GM18861 (cell line): ENCODE measurements around the gene IL17RE.
A peak's percentile ranks its signal among the peaks of the same experiment; 100 is the strongest.

Experiments used
- ATAC-seq: cut with Tn5 transposase; IDR thresholded peaks from one replicate; pipeline ENCODE4 v1.9.1; 2021; ENCODE audit not compliant: unreplicated experiment

IL17RE gene

DNA sequence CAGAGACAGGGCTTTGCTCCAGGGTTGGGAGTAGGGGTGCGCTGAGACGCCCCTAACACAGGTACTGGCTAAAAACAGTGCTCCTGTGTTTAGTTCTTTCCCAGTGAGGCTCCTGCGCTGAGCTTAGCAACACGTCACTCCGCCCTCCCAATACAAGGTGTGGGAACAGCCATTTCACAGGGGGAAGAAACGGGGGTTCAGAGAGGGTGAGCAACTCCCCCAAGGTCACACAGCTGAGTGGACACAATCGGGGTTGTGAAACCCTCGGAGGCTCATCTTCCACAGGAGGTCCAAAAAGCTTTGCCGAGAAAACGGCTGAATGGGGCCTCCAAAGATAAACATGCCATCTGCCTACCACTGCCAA is 48.9 kb downstream of the IL17RE start:
- no peak for ATAC-seq

DNA sequence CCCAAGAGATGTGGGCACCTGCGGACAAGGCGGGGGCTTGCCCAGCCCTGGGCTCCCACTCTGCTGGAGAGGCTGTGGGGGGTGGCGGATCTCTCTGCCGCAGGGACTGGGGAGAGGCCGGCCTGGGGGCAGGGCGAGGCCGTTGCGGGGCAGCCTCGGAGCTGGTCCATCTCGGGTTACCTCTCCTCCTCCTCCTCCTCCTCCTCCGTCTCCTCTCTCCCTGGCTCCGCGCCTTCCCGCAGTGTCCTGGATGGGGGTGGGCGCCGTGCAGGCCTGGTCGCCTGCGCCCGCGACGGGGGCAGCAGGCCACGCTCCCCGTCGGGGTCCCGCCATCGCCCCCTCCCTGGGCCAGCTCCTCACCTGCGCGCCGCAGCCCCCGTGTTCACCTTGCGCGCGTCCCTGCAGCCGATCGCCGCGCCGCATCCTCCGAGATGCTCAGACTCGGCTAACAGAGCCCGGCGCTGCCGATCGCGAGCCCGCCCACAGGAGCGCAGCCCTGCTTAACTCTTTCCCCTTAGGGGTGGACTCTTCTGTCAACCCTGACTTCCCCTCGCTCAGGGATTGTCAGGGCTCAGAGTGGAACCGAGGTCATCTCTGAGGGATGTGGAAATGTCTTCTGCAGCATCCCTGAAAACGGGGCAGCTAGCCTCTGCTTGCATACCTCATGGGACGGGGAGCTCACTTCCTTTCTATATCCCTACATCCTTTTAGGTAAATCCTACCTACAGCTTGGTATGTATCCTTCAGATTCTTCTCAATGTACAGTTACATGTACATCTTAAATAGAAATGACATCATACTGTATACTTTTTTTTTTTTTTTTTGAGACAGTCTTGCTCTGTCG is 49.5 kb downstream of the IL17RE start, which contains the start of gene PRRT3:
Gene PRRT3, minus strand, starts transcription at position 447 of the 844 bp plus-strand sequence. CDS start 2,293 bp downstream, outside the sequence.
- ATAC-seq: peak; percentile 66

DNA sequence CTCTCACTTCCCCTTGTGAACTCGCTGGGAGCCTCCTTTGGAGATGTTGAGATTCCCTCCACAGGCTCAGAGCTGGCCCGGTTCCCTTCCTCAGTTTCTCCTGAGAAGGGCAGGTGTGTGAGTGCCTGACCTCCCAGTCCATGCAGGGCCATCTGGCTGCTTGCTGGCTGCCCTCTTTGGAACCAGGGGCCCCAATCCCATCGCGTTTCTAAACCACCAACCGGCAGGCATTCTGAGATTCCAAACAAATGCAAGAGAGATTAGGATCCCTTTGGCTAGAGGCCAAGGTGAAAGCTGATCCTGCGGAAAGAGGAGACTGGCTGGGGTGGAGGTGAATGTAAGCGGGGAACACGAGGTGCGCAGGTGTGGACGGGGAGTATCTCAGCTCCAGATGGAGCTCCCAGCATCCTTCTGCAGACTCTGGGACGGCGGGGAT is 52.4 kb downstream of the IL17RE start:
- no peak for ATAC-seq

- ATAC-seq: no peak
These were observed 53.1 kb downstream of the IL17RE start for GRCh38 chr3:9955611-9956352.

GRCh38 chr3:9957214-9957613 is 54.6 kb downstream of the IL17RE start:
- ATAC-seq: no peak

DNA sequence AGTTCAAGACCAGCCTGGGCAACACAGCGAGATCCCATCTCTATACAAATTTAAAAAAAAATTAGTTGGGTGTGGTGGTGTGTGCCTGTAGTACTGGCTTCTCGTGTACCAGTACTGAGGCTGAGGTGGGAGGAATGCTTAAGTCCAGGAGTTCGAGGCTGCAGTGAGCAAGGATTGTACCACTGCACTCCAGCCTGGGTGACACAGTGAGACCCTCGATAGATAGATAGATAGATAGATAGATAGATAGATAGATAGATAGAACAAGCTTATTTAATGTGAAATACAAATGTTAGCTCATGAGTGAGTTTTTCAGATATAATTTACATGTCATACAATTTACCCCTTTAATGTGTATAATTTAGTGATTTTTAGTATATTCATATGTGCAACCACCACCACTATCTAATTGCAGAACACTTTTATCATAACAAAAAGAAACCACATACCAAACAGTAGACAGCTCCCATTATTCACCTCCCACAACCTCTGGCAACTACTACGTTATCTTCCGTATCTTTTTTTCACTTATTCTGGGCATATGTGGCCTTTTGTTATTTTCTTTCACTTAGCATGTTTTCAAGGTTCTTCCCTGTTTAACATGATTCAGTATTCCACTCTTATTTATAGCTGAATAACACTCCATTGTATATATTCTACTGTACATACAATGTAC is 62.7 kb downstream of the IL17RE start:
- ATAC-seq: no peak
